Spleen (tissue), 11 donors: ENCODE data around the gene NISCH. TPM values are rescaled to one million over a fixed set of nuclear protein-coding genes. Genes with fewer than 3 reads are reported as not detected.

ENCODE experiments used
- DNase-seq: peaks from one replicate; pipeline ENCODE4 v3.0.0-alpha.2; 2020
- H3K27ac ChIP-seq, 8 donors: fragments of 200-600 bp; sonication (generic) in 7 of 8; 1 replicate in 4 of 8; 2 replicates in 4 of 8; pipeline versions ENCODE4 v1.5.0 to v1.8.0; 2016 to 2021; ENCODE audit warnings: inconsistent platforms in 4 of 8, mild to moderate bottlenecking in 4 of 8, moderate library complexity in 1 of 8
- H3K27me3 ChIP-seq, 7 donors: fragments of 200-600 bp; sonication (generic) in 6 of 7; replicated peaks in 1 of 7; 1 replicate in 4 of 7; 2 replicates in 3 of 7; pipeline versions ENCODE4 v1.5.0 to v1.8.0; 2016 to 2021; ENCODE audit warnings: inconsistent platforms in 3 of 7, mild to moderate bottlenecking in 1 of 7
- H3K36me3 ChIP-seq, 6 donors: fragments of 200-600 bp; sonication (generic) in 5 of 6; 1 replicate in 4 of 6; 2 replicates in 2 of 6; pipeline versions ENCODE4 v1.5.0 to v1.8.0; 2016 to 2021; ENCODE audit warnings: inconsistent platforms in 2 of 6
- H3K4me1 ChIP-seq, 6 donors: fragments of 200-600 bp; sonication (generic) in 5 of 6; 1 replicate in 3 of 6; 2 replicates in 3 of 6; pipeline versions ENCODE4 v1.5.0 to v1.8.0; 2016 to 2021; ENCODE audit warnings: inconsistent platforms in 3 of 6
- H3K4me3 ChIP-seq, 8 donors: fragments of 200-600 bp; sonication (generic) in 7 of 8; 1 replicate in 4 of 8; 2 replicates in 4 of 8; pipeline versions ENCODE4 v1.5.0 to v1.8.0; 2016 to 2021; ENCODE audit warnings: inconsistent platforms in 4 of 8, mild to moderate bottlenecking in 4 of 8, moderate library complexity in 2 of 8
- H3K9me3 ChIP-seq, 8 donors: fragments of 200-600 bp; sonication (generic) in 7 of 8; 1 replicate in 4 of 8; 2 replicates in 4 of 8; pipeline versions ENCODE4 v1.5.0 to v1.8.0; 2016 to 2021; ENCODE audit warnings: inconsistent platforms in 4 of 8
- CTCF ChIP-seq, 11 experiments: fragments of 200-600 bp in 7 of 11; fragments of 450-650 bp in 4 of 11; sonication (generic) in 4 of 11; IDR thresholded peaks in 8 of 11; conservative IDR thresholded peaks in 3 of 11; 1 replicate in 7 of 11; 2 replicates in 4 of 11; pipeline versions ENCODE4 v1.4.0 to v1.8.0; 2016 to 2021; ENCODE audit warnings: antibody characterized with exemption in 11 of 11, inconsistent platforms in 4 of 11, mild to moderate bottlenecking in 1 of 11
- POLR2A ChIP-seq, 3 donors: fragments of 450-650 bp; IDR thresholded peaks; one replicate each; pipeline ENCODE4 v1.5.1; 2017; ENCODE audit warnings: antibody characterized with exemption in 3 of 3, mild to moderate bottlenecking in 1 of 3
- POLR2AphosphoS5 ChIP-seq, 3 donors: sonication (generic); formaldehyde crosslinking; IDR thresholded peaks; one replicate each; pipeline ENCODE4 v1.5.1; 2017; ENCODE audit warnings: antibody characterized with exemption in 3 of 3
- WGBS, 5 donors: extraction: QIAGEN DNeasy Blood & Tissue Kit in 3 of 5; methylation state at CpG; one replicate each; pipeline versions ENCODE4 v1.1.5 to v1.1.7; 2013 to 2018; 5-methylcytosine and 5-hydroxymethylcytosine counted together
- intact Hi-C: fragments of 100-400 bp; cut with DNase I; formaldehyde crosslinking; loops from one replicate; pipeline ENCODE4 v1.15.0; 2023; ENCODE audit warnings: low total_unique reads
- polyA plus RNA-seq, 3 donors: library from polyadenylated mRNA; stranded (reverse); fragments of 200-250 nt; gene quantifications; one replicate each; pipeline ENCODE4 v1.2.1, GENCODE V29; 2013
- total RNA-seq, 7 donors: library from RNA; depleted of rRNA in 3 of 7; stranded (reverse); fragments of >200 nt in 3 of 7; fragmentation: NEBNext Ultra II Directional in 4 of 7; extraction: Animal tissue kit (Norgen Biotek cat#: 25700) in 4 of 7; gene quantifications; one replicate each; pipeline versions ENCODE4 v1.1.0 to v1.2.1, GENCODE V29; 2016 to 2021
- donor health status: healthy with polysubstance abuse.
- donor health status: DM: no; HTN: no; CAD: no; lungs with moderate emphysema.
- donor health status: DM: no; HTN: no; CAD: no.
- donor health status: Bipolar disorder and iron deficiency.
- donor health status: healthy.
- donor health status: DM: no; HTN: no; CAD: no.
- donor health status: DM: yes; HTN: yes; CAD: no.

The NISCH gene
- total and polyA plus RNA-seq, 10 donors = 18.9 to 92.7 (median 78.8) TPM

DNA sequence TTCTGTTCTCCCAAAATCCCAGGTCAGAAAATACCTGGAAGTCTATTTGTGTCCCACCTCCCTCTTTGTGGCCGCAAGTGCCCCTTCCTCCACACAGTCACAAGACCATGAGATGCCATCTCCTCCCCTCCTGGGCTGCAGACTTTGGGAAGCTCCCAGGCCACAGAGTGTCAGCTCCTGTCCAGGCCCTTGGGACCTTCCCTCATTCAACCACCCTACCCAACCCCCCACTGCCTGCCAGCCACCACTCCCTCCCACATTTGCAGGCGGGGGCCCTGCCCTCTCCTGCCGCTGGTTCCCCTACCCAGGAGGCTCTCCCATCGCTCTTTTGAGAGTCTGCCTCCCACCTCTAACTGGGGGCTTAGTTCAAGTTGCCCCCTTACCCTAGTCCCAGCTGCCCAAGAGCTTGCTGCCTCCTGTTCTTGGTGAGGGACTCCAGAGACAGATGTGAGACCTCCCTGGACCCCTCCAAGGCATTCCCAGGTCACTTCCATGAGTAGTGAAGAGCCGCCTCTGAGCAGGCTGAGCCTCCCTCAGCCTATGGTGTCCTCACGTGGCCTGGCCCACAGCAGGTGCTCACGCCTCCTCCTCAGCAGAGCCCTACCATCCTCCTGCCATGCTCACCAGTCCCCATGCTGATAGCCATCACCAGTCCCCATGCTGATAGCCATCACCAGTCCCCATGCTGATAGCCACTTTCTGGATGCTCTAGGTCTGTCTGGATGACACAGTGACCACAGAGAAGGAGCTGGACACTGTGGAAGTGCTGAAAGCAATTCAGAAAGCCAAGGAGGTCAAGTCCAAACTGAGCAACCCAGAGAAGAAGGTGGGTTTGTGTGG, 23.9 kb downstream of the NISCH start:
- peaks cover 0 to 40% (median 6%) of the 10 kb centered on the region in 6 donors for H3K4me1 ChIP-seq
- no peak for DNase-seq
- no peak overlapping the region for H3K4me3 ChIP-seq
- H3K27ac ChIP-seq = no peak overlapping the region
- WGBS, 5 donors = 92 to 95% (median 95%) methylated on average over 7 of the region's 7 CpGs
- TF ChIP-seq POLR2AphosphoS5 (IDR thresholded peaks at IDR 0.05) (no peak), CTCF (IDR thresholded peaks at IDR 0.05 in 8 of 11, conservative IDR thresholded peaks at IDR 0.05 in 3 of 11) (no peak), POLR2A (IDR thresholded peaks at IDR 0.05) (no peak)
- H3K27me3 ChIP-seq = no peaks in the 10 kb centered on the region
- H3K36me3 ChIP-seq = peaks cover 0 to 99% (median 89%) of the 10 kb centered on the region in 6 donors
- intact Hi-C loops = no loop called here
- H3K9me3 ChIP-seq = no peaks in the 10 kb centered on the region

- no peak overlapping the region for H3K27ac ChIP-seq
- no peak for DNase-seq
- H3K9me3 ChIP-seq = no peaks in the 10 kb centered on the region
- TF ChIP-seq POLR2AphosphoS5 (IDR thresholded peaks at IDR 0.05) (peak in 1 of 3 donors; percentile 29), POLR2A (IDR thresholded peaks at IDR 0.05) (no peak), CTCF (IDR thresholded peaks at IDR 0.05 in 8 of 11, conservative IDR thresholded peaks at IDR 0.05 in 3 of 11) (no peak)
- peaks cover 0 to 99% (median 86%) of the 10 kb centered on the region in 6 donors for H3K36me3 ChIP-seq
- 67 to 83% (median 76%) methylated on average over 13 to 16 of the region's 16 CpGs for WGBS, 5 donors
- peaks cover 0 to 47% (median 9%) of the 10 kb centered on the region in 6 donors for H3K4me1 ChIP-seq
- no peaks in the 10 kb centered on the region for H3K27me3 ChIP-seq
- no peak overlapping the region for H3K4me3 ChIP-seq
- intact Hi-C loops = no loop called here
These were observed 24.6 kb downstream of the NISCH start for GRCh38 chr3:52479877-52480575.

GRCh38 chr3:52480768-52481715, 25.6 kb downstream of the NISCH start:
- intact Hi-C loops = no loop called here
- Histone ChIP-seq H3K27ac (no peak overlapping the region), H3K4me3 (no peak overlapping the region), H3K4me1 (peaks cover 0 to 44% (median 12%) of the 10 kb centered on the region in 6 donors), H3K9me3 (no peaks in the 10 kb centered on the region), H3K36me3 (peaks cover 0 to 99% (median 81%) of the 10 kb centered on the region in 6 donors), H3K27me3 (no peaks in the 10 kb centered on the region)
- WGBS, 5 donors = 84 to 96% (median 92%) methylated on average over 26 to 27 of the region's 27 CpGs
- no peak for DNase-seq
- TF ChIP-seq POLR2AphosphoS5 (IDR thresholded peaks at IDR 0.05) = no peak
- no peak for TF ChIP-seq POLR2A (IDR thresholded peaks at IDR 0.05)
- no peak for TF ChIP-seq CTCF (IDR thresholded peaks at IDR 0.05 in 8 of 11, conservative IDR thresholded peaks at IDR 0.05 in 3 of 11)
